SK-N-DZ (cell line): Measurements from ENCODE around the gene GTPBP4.
"Not testable (repeated sequence)": the region's sequence is repeated elsewhere in the genome, so short reads cannot be mapped to it uniquely, and the experiment has no call there.

Experiments
- DNase-seq: peaks from one replicate; pipeline ENCODE4 v3.0.0-alpha.2; 2015; ENCODE audit warnings: low spot score

The GTPBP4 gene

GRCh38 chr10:988667-989545, 672 bp downstream of the GTPBP4 start:
- DNase-seq = no peak

GRCh38 chr10:990808-991207, 2.6 kb downstream of the GTPBP4 start:
- DNase-seq = no peak

DNA sequence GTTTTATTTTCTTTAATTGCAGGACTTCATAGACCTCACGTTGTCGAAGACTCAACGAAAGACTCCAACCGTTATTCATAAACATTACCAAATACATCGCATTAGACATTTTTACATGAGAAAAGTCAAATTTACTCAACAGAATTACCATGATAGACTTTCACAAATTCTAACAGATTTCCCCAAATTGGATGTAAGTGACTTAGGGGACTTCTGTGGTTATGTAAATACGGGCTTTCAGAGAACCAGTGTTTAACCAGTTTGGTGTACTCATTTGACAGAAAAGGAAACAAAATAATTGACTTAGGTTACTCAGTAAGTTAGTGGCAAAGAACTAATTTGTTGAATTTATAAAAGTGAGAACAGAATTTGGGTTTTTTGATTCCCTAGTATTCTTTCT, 4.2 kb downstream of the GTPBP4 start:
- DNase-seq = no peak

DNA sequence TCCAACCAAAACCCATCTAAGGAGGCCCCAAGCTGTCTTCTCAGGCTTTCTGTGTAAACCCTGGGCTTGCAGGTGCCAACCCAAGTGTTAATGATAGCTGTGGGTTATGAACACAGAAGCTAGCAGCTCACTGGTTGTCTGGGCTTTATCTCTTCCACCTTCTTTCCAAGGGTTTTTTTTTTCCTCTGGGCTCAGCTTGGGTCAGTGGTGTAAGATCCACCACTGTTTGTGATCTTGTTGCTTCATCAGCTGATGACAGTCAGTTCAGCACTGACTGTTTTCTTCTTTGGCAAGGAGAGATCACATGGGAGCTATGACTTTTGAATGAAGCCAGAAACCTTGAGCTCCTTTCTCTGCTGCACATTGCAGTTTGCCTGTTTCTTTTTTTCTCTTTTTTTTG, 4.6 kb downstream of the GTPBP4 start:
- no peak for DNase-seq

DNA sequence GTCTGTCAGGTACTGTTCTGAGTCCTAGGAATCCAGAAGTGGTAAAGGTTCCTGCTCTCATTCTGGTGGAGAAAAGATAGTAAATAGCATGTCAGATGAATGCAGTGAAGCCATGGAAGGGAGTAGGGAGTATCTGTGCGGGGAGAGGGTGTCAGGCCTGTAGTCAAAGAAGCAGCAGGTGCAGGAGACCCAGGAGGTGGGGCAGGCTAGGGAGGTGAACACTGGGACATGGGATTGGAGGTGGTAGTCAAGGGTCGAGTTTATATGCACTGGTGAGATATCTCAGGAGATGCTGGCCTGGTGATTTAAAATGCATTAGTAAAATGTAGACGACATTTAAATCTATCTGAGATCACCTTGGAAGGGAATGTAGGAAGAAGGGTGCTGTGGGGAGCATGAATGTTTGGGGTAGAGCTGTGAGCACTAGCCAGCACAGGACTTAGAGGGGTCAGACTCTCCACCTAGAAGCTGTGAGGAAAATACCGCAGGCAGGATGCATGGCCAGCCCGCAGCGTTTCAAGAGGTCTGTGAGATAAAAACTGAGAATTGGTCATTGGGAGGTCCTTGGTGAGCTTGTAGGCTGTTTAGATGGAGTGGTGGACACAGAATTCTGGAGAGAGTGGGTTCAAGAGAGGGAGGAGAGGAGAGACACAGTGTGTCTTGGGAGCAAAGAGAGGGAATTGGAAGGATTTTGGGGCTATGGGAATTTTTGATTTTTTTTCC, 6.8 kb downstream of the GTPBP4 start:
- DNase-seq = no peak

DNA sequence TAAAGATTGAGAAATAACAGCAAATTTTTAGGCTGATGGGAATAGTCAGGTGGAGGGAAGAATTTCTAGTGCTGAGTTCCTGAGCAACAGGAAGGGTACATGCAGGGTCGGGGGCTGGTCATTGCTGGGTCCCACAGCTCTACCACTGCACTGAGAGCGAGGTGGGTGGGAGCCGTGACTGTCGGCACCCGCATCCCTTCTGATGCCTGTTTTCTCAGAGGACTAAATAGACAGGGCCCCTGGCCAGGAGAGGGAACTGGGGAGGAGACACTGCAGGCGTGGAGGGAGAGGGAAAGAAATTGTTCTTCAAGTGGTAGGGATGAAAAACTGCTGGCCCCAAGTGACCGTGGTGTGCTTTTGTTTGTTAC, 7.3 kb downstream of the GTPBP4 start:
- no peak for DNase-seq

GRCh38 chr10:996031-996430, 7.8 kb downstream of the GTPBP4 start:
- DNase-seq = no peak

GRCh38 chr10:997266-998022, 9.2 kb downstream of the GTPBP4 start:
- DNase-seq = no peak

DNA sequence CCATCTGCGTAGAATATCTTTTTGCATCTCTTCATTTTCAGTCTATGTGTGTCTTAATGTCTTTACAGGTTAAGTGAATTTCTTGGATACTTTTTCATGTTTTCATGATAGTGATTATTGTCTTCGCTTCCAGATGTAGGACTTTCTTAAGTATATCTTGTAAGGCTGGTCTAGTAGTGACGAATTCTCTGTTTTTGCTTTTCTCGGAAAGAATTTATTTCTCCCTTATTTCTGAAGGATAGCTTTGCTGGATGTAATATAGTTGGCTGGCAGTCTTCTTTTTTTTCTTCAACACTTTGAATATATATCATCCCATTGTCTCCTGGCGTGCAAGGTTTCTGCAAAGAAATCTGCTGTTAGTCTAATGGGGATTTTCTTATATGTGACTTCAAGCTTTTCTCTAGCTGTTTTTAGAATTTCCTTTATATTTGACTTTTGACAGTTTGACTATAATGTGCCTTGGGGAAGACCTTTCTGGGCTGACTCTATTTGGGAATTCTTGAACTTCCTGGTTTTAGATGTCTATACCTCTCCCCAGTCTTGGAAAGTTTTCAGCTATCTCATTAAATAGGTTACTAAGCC, 14.3 kb downstream of the GTPBP4 start:
- DNase-seq = no peak

GRCh38 chr10:1003884-1004670, 15.8 kb downstream of the GTPBP4 start:
- no peak for DNase-seq

DNA sequence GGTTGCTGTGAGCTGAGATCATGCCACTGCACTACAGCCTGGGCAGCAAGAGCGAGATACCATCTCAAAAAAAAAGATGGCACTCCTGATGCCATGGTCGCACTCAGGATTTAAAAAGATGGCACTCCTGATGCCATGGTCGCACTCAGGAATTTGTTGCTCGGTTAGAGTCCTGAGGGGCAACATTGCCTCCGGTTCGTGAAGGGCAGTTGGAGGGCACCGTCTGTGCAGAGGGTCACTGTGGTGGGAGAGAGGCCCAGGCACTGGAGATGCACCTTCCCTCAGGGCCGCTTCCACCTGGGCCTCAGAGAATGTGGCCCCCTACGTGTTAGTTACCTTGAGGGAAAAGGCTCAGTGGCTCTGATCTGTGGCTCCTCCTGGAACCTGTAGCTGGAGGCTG, 18.3 kb downstream of the GTPBP4 start:
- no peak for DNase-seq

DNA sequence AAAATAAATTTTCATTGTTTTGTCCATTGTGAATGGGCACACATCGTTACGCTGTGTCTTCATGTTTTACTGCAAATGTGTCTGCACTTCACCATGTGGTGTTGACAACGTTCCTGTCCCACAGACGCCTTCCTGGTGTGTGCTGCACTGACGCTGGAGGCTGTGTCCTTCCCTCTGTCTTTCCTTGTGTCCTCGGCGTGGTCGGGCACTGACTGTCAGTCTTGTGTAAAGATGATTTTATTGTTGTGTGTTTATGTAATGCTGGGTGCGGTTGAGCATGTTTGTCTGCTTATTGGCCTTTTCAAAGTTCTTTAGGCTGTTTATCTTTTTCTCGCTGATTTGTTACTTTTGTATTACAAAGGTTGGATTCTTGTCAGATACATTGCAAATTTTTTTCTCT, 19.3 kb downstream of the GTPBP4 start:
- DNase-seq = no peak

DNA sequence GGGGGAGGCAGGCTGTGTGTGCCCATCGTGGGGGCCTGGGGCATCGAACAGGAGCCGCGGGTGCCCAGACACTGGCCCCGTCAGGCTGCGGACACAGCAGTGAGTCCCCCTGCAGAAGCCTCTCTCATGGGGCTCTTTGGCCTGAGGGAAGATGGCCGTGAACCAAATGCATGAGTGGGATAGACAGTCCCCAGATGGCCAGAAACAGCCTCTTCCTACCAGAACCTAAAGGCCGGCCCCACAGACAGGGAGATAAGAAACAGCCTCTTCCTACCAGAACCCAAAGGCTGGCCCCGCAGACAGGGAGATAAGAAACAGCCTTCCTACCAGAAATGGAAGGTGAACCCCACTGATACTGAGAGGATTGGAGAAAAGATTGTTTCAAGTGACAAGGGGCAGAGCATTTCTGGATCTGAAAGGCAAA, 20.8 kb downstream of the GTPBP4 start:
- DNase-seq = no peak

GRCh38 chr10:1009947-1010346, 21.7 kb downstream of the GTPBP4 start:
- not testable (repeated sequence) for DNase-seq

DNA sequence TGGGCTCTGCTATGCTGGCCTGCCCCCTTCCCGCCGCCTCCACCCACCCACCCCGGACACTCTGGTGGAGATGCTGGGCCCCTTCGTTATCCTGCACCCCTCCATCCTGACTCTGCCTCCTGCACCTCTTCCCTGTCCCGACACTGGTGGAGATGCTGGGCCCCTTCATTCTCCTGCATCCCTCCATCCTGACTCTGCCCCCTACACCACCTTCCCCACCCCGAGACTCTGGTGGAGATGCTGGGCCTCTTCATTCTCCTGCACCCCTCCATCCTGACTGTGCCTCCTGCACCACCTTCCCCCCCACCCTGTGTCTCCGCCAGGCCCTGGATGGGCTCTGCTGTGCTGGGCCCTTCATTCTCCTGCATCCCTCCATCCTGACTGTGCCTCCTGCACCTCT, 22.5 kb downstream of the GTPBP4 start:
- DNase-seq = no peak

GRCh38 chr10:1011696-1012095, 23.5 kb downstream of the GTPBP4 start:
- DNase-seq = no peak

- no peak for DNase-seq
Measured at GRCh38 chr10:1015688-1016087, 27.5 kb downstream of the GTPBP4 start.

DNA sequence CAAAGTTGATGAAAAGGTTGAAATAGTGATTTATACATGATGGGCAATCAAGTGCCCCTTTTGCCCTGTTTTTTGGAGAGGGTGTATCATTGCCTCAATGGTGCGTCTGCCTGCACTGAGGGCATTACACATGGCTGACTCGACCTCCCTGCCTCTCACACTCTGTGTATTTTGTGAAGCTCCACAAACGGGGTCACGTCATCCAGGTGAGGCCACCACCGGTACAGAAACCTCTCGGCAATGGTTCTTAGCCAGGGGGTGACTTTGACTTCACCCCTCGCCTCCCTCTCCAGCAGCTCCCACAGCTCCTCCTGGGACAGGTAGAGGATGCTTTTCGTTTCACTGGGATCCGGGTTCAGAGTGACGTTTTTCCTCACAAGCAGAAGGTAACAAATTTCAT, 31.1 kb downstream of the GTPBP4 start:
- DNase-seq = no peak

DNA sequence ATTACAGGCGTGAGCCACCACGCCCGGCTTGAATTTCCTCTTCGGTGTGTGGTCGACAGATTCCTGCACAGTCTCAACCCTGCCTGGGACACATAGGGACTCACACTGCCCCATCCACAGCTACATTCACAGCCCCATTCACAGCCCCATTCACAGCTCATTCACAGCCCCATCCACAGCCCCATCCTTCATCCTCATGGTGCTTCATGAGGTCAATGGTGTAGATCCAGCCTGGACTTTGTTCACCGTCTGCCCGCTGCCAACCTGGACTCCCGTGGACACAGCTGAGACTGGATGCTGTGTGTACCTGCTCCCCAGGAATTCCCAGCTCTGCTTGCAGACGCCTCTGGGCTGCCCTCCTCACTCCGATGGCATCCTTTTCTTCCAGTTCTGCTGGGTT, 32.2 kb downstream of the GTPBP4 start:
- DNase-seq = no peak

- DNase-seq = no peak
Measured at GRCh38 chr10:1020958-1021357, 32.7 kb downstream of the GTPBP4 start.

DNA sequence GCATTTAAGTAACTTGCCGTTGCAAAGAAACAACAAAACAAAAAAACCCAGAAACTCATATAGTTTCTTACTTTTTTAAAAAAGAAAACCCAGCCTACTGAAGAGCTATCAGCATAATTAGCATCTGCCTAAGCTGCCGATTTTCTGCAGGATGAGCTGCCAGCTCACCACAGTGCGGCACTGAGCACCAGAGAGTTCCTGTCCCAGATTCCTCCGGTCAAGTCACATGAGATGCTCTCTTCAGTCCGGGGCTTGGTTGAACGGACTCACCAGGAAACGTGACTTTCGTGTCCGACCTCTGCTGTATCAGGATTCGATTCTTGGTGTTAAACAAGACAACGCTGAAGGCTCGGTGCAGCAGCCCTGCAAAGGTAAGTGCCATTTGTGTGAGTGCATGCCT, 34.2 kb downstream of the GTPBP4 start:
- DNase-seq = no peak
